Kidney capillary endothelial cell (primary cell): ENCODE measurements around the gene FAF1.
"Not testable (repeated sequence)": the region's sequence is repeated elsewhere in the genome, so short reads cannot be mapped to it uniquely, and the experiment has no call there.

Experiments used
- DNase-seq: peaks from one replicate; pipeline ENCODE4 v3.0.0-alpha.2; 2018; ENCODE audit warnings: low spot score

FAF1 gene

DNA sequence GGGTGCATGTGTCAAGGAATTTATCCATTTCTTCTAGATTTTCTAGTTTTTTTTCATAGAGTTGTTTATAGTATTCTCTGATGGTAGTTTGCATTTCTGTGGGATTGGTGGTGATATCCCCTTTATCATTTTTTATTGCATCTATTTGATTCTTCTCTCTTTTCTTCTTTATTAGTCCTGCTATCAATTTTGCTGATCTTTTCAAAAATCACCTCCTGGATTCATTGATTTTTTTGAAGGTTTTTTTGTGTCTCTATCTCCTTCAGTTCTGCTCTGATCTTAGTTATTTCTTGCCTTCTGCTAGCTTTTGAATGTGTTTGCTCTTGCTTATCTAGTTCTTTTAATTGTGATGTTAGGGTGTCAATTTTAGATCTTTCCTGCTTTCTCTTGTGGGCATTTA lies 52.5 kb downstream of the FAF1 start:
- DNase-seq: not testable (repeated sequence)

DNA sequence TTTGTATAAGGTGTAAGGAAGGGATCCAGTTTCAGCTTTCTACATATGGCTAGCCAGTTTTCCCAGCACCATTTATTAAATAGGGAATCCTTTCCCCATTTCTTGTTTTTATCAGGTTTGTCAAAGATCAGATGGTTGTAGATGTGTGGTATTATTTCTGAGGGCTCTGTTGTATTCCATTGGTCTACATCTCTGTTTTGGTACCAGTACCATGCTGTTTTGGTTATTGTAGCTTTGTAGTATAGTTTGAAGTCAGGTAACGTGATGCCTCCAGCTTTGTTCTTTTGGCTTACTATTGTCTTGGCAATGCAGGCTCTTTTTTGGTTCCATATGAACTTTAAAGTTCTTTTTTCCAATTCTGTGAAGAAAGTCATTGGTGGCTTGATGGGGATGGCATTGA lies 54.0 kb downstream of the FAF1 start:
- not testable (repeated sequence) for DNase-seq

DNA sequence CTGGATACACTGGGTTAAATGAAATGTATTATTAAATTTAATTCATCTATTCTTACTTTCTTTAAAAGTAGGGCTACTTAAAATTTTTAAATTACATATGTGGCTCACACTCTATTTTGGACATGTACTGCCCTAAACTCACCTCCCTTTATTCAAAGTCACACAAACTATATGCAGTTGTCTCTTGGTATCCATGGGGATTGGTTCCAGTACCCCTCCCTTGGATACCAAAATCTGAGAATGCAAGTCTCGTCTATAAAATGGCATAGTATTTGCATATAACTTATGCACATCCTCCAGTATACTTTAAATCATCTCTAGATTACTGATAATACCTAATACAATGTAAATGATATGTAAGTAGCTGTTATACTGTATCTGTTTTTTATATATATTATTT lies 57.6 kb downstream of the FAF1 start:
- DNase-seq: no peak

DNA sequence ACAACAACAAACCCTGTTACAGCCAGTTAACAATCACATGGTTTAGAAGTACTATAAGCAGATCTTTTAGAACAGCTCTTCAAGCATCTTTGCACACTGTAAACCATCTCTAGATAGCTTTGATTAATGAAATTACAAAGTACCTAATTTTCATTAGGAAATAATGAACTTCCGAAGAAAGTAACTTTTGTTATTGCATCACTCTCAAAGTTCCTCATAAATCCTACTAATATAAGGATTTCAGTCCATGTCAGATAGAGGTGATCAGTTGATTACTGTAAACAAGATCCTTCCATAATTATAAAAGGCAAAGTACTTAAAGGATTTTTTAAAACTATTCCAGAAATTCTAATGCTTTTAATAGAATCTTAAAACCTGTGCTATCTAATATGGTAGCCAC lies 58.2 kb downstream of the FAF1 start:
- DNase-seq: no peak

DNA sequence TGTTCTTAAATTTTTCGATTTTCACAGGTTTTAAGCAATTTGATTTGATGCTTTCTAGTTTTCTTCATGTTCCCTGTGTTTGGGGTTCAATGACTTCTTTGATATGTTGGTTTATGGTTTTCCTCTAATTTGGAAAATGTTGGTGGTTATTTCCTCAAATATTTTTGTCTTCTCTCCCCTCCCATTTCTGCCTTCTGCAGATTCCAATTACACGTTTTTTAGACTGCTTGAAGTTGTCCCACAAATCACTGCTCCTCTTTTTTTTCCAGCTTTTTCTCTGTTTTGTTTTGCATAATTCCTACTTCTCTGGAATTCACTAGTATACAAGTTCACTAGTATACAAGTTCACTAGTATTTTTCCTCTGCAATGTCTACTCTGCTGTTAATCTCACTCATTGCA lies 61.3 kb downstream of the FAF1 start:
- DNase-seq: no peak

DNA sequence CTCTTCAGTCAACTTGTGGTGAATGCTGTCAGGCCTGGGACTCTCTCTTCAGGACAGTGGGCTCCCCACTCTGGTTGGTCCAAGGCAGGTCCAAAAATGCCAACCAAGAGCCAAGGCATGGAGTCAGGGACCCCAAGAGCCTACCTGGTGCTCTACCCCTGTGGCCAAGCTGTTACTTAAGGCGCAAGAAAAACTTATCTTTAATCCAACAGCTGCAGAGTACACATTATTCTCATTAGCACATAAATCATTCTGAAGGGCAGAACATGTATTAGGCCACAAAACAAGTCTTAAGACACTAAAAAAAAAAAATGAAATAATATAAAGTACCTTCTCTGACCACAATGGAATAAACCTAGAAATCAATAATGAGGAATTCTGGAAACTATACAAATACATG lies 65.7 kb downstream of the FAF1 start:
- no peak for DNase-seq

DNA sequence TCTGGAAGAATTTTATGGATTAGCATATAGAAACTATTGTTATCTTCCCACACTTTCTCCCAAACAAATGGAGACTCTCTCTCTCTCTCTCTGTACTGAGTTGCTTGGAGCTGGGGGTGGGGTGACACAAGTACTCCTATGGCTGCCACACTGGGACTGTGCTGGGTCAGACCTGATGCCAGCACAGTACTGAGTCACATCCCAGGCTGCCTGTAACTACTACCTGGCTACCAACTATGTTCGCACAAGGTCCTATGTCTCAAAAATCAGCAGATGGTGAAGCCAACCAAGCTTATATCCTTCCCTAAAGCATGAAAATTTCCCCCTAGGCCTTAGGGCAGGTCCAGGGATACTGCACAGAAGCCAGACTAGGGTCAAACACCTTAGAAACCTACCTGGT lies 66.6 kb downstream of the FAF1 start:
- DNase-seq: no peak

DNA sequence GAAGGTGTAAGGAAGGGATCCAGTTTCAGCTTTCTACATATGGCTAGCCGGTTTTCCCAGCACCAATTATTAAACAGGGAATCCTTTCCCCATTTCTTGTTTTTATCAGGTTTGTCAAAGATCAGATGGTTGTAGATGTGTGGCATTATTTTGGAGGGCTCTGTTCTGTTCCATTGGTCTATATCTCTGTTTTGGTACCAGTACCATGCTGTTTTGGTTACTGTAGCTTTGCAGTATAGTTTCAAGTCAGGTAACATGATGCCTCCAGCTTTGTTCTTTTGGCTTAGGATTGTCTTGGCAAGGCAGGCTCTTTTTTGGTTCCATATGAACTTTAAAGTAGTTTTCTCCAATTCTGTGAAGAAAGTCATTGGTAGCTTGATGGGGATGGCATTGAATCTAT lies 72.5 kb downstream of the FAF1 start:
- DNase-seq: not testable (repeated sequence)

DNA sequence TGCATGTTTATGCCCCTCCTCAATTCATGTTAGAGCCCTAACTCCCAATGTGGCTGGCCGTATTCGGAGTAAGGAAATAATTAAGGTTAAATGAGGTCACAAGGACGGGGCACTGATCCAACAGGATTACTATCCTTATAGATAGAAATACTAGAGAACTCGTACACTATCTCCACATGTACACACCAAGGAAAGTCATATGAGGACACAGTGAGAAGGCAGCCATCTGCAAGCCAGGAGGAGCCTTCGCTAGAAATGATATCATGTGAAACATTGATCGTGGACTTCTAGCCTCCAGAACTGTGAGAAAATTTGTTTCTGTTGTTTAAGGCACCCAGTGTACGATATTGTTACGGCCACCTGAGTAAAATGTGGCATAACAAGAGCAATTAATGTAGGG lies 79.7 kb downstream of the FAF1 start:
- no peak for DNase-seq

DNA sequence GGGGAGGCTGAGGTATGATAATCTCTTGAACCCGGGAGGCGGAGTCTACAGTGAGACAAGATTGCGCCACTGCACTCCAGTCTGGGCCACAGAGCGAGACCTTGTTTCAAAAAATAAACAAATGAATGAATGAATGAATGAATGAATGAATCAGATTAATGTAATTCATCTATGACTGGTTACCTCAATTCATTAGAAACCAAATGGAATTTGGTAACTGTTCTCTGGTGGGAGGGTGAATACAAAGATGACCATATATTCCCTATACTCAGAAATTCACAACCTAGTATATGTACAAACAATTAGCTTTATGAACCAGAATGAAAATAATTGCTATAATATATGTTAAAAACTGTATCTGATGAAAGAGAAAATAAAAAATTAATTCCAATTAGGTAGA lies 80.9 kb downstream of the FAF1 start:
- no peak for DNase-seq

DNA sequence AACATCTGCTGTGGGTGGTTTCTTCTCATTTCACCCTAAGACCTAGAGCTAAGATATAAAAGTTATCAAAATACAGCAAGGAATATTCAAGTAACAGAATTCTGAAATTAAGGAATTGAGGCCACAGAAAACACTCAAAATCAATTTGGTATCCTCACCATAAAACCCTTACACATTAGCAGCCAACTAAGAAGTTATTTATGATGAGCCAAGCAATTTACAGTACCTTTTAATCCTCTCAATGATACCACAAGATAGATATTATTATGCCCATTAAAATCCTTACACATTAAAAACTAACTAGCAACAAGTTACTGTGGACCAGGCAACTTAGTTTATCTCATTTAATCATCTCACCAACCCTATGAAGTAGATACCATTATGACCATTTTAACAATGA lies 81.6 kb downstream of the FAF1 start:
- no peak for DNase-seq

DNA sequence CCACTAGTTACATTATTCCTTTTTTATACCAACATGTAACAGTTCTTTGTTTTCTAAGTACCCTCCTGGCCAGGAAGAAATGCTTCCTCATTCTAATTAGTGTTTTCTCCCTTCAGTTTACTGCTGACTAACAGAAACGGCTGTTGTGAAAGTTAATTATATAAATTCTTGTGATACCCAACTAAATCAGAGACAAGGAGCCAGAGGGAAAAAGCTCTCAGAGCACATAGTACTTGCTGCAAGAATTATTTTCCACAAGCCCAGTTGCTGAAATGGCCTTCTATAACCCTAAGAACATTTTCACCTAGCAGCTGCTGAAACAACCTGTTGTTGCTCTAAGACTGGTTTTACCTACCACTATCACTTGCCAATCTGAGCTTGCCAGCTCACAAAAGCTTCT lies 82.4 kb downstream of the FAF1 start:
- no peak for DNase-seq

DNA sequence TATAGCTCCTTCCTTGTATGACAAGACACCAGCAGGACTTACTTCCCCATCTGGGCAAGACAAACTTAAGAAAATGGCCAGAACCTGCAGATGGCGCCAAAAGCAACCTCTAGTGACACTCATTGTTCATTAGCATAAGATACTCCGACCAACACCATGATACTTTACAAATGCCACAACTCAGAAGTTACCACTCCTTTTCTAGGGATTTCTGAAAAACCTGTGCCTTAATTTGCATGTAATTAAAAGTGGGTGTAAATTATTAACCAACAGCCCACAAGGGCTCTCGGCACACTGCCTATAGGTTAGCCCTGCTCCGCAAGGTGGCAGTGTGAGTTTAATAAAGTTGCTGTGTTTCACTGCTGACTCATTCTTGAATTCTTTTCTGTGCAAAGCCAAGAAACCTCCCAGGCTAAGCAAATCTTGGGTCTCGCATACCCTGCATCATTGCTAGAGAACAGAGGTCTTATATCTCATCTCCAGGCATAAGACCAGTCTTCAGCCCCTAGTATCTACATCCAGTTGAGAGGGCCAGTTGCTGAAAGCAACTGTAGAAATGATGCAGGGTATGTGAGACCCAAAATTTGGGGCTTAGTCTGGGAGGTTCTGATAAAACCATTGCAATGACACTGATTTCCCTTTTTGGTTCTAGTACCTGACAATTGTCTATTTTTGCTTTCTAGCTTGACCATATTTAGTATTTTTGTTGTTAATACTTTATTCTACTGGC lies 86.4 kb downstream of the FAF1 start:
- peak; percentile 42 for DNase-seq

DNA sequence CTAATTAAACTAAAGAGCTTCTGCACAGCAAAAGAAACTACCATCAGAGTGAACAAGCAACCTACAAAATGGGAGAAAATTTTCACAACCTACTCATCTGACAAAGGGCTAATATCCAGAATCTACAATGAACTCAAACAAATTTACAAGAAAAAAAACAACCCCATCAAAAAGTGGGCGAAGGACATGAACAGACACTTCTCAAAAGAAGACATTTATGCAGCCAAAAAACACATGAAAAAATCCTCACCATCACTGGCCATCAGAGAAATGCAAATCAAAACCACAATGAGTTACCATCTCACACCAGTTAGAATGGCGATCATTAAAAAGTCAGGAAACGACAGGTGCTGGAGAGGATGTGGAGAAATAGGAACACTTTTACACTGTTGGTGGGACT lies 95.2 kb downstream of the FAF1 start:
- DNase-seq: not testable (repeated sequence)

DNA sequence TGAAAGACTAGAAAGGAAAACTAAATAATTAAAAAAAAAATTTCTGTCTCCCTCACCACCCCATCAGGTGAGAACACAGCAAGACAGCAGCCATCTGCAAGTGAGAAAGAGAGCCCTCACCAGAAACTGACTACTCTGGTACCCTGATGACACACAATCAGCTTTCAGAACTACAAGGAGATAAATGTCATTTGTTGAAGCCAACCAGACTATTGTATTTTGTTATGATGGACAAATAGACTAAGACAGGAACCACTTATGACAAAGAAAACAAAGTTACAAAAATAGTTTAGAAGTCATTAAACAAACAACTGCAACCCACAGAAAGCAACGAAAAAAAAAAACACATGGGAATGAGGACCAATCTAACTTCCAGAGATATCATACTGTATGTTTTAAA lies 98.3 kb downstream of the FAF1 start:
- no peak for DNase-seq

DNA sequence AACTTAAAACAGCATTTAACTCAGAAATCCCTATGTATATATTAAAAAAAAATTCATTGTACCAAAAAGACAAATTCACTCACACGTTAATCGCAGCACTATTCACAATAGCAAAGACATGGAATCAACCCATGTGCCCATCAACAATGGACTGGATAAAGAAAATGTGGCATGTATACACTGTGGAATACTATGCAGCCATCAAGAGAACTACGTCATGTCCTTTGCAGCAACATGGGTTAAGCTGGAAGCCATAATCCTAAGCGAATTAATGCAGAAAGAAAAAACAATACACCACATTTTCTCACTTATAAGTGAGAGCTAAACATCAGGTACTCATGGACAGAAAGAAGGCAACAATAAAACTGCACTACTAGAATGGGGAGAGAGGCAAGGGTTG lies 99.4 kb downstream of the FAF1 start:
- no peak for DNase-seq

DNA sequence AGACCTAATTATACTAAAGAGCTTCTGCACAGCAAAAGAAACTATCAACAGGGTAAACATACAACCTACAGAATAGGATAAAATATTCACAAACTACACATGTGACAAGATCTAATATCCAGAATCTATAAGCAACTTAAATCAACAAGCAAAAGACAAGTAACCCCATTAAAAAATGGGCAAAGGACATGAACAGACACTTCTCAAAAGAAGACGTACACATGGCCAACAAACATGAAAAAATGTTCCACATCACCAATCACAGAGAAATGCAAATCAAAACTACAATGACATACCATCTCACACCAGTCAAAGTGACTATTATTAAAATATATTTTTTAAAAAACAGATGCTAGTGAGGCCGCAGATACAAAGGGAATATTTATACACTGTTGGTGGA lies 99.8 kb downstream of the FAF1 start:
- DNase-seq: no peak

DNA sequence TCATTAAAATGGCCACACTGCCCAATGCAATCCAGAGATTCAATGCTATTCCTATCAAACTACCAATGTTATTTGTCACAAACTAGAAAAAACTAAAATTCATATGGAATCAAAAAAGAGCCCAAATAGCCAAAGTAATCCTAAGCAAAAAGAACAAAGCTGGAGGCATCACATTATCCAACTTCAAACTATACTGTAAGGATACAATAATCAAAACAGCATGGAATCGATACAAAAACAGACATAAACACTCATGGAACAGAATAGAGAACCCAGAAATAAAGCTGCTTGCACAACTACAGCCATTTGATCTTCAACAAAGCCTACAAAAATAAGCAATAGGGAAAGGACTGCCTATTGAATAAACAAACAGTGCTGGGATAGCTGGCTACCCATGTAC lies 100.4 kb downstream of the FAF1 start:
- no peak for DNase-seq

DNA sequence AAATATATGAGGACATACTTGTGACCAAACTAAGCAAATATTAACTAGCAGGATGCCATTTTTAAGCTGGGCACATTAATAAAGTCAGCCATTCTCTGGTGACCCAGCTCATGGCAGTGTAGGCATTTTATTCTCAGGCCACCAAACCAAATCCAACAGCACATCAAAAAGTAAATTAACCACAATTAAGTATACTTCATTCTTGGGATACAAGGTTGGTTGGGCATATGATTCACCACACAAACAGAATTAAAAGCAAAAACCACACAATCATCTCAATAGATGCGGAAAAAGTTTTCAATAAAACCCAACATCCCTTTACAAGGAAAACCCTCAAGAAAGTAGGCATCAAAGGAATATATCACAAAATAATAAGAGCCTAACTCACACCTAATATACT lies 101.3 kb downstream of the FAF1 start:
- no peak for DNase-seq

DNA sequence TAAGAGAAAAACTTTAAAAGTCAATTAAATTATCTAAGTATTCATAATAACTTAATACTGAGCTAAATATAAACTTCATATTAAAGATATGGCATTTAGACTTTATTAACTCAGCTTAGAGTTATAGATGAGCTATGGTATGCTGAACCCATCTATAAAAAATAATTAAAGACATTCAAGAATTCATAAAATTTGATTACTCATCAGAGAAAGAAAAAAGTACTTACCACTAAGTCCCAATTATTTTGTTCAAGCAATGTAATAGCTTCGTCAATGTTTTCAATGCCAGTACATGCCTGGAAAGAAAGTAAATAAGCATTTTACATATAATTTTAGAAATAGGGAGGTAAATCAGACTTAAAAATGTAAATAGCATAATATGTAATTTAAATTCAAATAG lies 102.4 kb downstream of the FAF1 start:
- no peak for DNase-seq

DNA sequence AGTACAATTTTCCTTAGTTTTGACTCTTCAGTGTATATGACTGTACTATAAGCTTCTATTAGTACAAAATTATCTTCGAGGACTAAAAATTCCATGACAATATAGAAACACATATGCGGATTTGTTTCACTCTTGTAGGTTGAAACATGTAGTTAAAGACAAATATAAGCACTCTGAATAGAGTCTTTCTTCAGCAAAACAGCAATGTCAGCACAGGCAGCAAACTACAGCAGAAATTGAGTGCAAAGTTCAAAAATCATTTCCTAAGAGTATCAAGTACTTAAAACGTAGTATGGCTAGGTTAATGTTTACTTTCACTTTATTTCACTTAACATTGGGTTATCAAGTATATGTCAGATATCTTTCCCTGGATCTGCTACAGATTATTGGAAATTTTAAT lies 106.7 kb downstream of the FAF1 start:
- DNase-seq: no peak

DNA sequence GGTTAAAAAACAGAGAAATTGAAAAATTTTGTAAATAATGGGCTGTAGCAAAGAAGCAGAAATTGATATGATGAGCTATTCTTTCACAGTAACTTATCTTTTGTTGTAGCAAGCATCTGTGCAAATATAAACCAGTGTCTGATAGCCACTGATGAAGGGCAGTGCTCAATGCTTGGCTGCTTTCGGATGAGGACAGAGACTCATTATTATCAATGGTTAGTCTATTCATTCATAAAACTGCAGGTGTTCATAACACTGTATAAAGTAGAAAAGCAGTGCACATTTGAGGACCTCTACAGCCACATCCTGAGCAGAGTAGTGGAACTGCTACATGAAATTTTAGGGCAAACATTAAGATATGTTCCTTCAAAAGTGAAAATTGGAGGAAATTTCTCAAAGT lies 107.2 kb downstream of the FAF1 start:
- DNase-seq: no peak

DNA sequence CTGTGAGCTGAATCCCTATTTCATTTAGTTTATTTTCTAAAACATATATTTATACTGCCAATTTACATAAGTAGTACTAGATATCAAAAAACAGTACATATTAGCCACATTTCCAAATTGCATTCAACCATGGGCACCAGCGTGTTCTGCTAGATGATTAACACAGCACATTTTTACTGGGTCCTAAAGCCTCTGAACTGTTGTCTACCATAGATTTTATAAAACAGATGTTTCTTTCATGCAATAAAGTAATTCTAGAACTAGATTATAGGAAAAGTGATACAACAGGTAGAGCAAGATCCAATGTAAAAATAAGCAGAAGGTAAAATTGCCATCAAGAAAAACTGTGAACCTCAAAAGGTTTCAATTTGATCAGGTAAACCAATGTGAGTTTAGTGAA lies 108.6 kb downstream of the FAF1 start:
- DNase-seq: no peak

DNA sequence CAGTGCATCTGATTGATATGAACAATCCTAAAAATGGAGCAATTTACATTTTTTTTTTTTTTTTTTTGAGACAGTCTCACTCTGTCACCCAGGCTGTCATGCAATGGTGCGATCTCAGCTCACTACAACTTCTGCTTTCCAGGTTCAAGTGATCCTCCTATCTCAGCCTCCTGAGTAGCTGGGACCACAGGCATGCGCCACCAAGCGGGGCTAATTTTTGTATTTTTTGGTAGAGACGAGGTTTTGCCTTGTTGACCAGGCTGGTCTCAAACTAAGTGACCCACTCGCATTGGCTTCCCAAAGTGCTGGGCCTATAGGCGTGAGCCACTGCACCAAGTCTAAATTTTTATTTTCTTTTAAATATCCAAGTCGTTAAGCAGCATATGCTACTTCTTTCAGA lies 109.0 kb downstream of the FAF1 start:
- DNase-seq: no peak

DNA sequence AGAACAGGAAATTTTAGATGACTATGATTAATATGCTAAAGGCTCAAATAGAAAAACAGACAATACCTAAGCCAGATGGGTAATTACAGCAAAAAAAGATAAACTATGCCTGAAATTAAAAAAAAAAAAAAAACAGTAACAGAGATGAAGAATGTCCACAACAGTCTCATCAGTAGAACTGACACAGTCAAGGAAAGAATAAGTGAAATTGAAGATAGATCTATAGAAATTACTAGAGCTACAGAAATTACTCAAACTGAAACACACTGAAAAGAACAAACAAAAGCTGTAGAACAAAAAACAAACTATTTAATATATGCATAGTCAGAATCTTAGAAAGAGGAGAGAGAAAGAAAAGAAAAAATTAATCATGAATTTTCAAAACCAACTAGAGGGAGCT lies 112.8 kb downstream of the FAF1 start:
- DNase-seq: no peak
